H1 (cell line): Measurements from ENCODE around the gene ASTL. TPM values are rescaled to one million over a fixed set of nuclear protein-coding genes. Genes with fewer than 3 reads are reported as not detected.

Source experiments
- CTCF ChIA-PET: fragments of 300-600 bp; sonication (Branson Sonifier 250); formaldehyde crosslinking; loops from one replicate; lab custom pipeline; 2021; ENCODE audit not compliant: partially characterized antibody; lab: Charles Lee
- POLR2A ChIA-PET: fragments of 300-600 bp; sonication (Branson Sonifier 250); formaldehyde crosslinking; loops from one replicate; lab custom pipeline; 2021; ENCODE audit warnings: inconsistent platforms; ENCODE audit not compliant: partially characterized antibody; lab: Charles Lee
- DNase-seq, 2 experiments: peaks; one replicate each; pipeline versions ENCODE4 v3.0.0 to v3.0.0-alpha.2; 2010 to 2022; ENCODE audit warnings: low spot score in 2 of 2, low read depth in 1 of 2, mixed read lengths in 1 of 2
- FAIRE-seq: peaks from 2 replicates; lab custom pipeline; 2011; peaks lifted over from hg19 to GRCh38; lab: Jason Lieb, UNC
- H2AFZ ChIP-seq: 2 replicates; pipeline ENCODE4 v1.8.1; 2012; ENCODE audit warnings: low read length, inconsistent platforms
- H2AK5ac ChIP-seq: 2 replicates; pipeline ENCODE4 v1.6.1; 2013; ENCODE audit warnings: low read depth, low read length
- H2BK120ac ChIP-seq: replicated peaks from 2 replicates; pipeline ENCODE3; 2013; ENCODE audit warnings: low read depth, low read length, inconsistent platforms
- H2BK12ac ChIP-seq: 2 replicates; pipeline ENCODE4 v1.6.1; 2013; ENCODE audit warnings: low read depth, low read length
- H2BK15ac ChIP-seq: 2 replicates; pipeline ENCODE4 v1.6.1; 2013; ENCODE audit warnings: low read length
- H2BK20ac ChIP-seq: 2 replicates; pipeline ENCODE4 v1.6.1; 2013; ENCODE audit warnings: low read length
- H2BK5ac ChIP-seq: 2 replicates; pipeline ENCODE4 v1.6.1; 2013; ENCODE audit warnings: low read depth, low read length
- H3K14ac ChIP-seq: 2 replicates; pipeline ENCODE4 v1.6.1; 2013; ENCODE audit warnings: inconsistent platforms; ENCODE audit not compliant: insufficient read length
- H3K18ac ChIP-seq: 2 replicates; pipeline ENCODE4 v1.6.1; 2013; ENCODE audit warnings: low read length; ENCODE audit errors: extremely low read depth
- H3K23ac ChIP-seq: 2 replicates; pipeline ENCODE4 v1.6.1; 2013; ENCODE audit warnings: inconsistent platforms; ENCODE audit not compliant: insufficient read length
- H3K23me2 ChIP-seq: 2 replicates; pipeline ENCODE4 v1.6.1; 2013; ENCODE audit warnings: low read depth, low read length
- H3K27ac ChIP-seq: 2 replicates; pipeline ENCODE4 v1.6.1; 2011; ENCODE audit warnings: low read depth, low read length, inconsistent platforms
- H3K27me3 ChIP-seq, 4 experiments: replicated peaks in 1 of 4; 1 replicate in 1 of 4; 2 replicates in 3 of 4; pipeline versions ENCODE4 v1.6.1 to v1.8.1; 2011 to 2013; ENCODE audit warnings: low read length in 3 of 4, mild to moderate bottlenecking in 3 of 4, inconsistent platforms in 2 of 4, mixed read lengths in 2 of 4, moderate library complexity in 1 of 4; ENCODE audit not compliant: control insufficient read depth in 3 of 4, insufficient read depth in 3 of 4; ENCODE audit errors: extremely low read depth in 1 of 4
- H3K36me3 ChIP-seq, 4 experiments: 2 replicates each; pipeline versions ENCODE4 v1.6.1 to v1.8.1; 2011 to 2013; ENCODE audit warnings: mild to moderate bottlenecking in 4 of 4, low read length in 3 of 4, moderate library complexity in 2 of 4, control low read depth in 1 of 4, inconsistent platforms in 1 of 4; ENCODE audit not compliant: insufficient read depth in 4 of 4, control insufficient read depth in 2 of 4
- H3K4ac ChIP-seq: replicated peaks from 2 replicates; pipeline ENCODE3; 2013; ENCODE audit warnings: low read length, low read depth, mixed read lengths, inconsistent platforms; ENCODE audit not compliant: insufficient read length
- H3K4me1 ChIP-seq, 4 experiments: replicated peaks in 1 of 4; 1 replicate in 1 of 4; 2 replicates in 3 of 4; pipeline versions ENCODE4 v1.6.1 to v1.8.1; 2011 to 2013; ENCODE audit warnings: low read length in 3 of 4, inconsistent platforms in 2 of 4, mixed read lengths in 1 of 4; ENCODE audit not compliant: insufficient read depth in 4 of 4, control insufficient read depth in 3 of 4
- H3K4me2 ChIP-seq, 2 experiments: 2 replicates each; pipeline versions ENCODE4 v1.6.1 to v1.8.1; 2011 to 2013; ENCODE audit warnings: low read depth in 2 of 2, low read length in 2 of 2, control low read depth in 1 of 2, inconsistent platforms in 1 of 2, mild to moderate bottlenecking in 1 of 2; ENCODE audit not compliant: insufficient read depth in 1 of 2
- H3K4me3 ChIP-seq, 4 experiments: fragments of 200-600, 300-600 bp in 1 of 4; sonication (generic), shearing (Covaris generic), sonication (Bioruptor Twin) in 1 of 4; 2 replicates each; pipeline versions ENCODE4 v1.5.1 to v1.8.1; 2011 to 2016; ENCODE audit warnings: low read length in 4 of 4, low read depth in 3 of 4, control low read depth in 2 of 4, inconsistent platforms in 2 of 4, mild to moderate bottlenecking in 2 of 4, mixed read lengths in 1 of 4, moderate library complexity in 1 of 4; ENCODE audit not compliant: insufficient read depth in 2 of 4; ENCODE audit errors: extremely low read depth in 1 of 4
- H3K56ac ChIP-seq: replicated peaks from 2 replicates; pipeline ENCODE3; 2013; ENCODE audit warnings: low read depth, mild to moderate bottlenecking, mixed read lengths, low read length, inconsistent platforms; ENCODE audit not compliant: insufficient read length
- H3K79me1 ChIP-seq: 2 replicates; pipeline ENCODE4 v1.6.1; 2013; ENCODE audit warnings: low read depth, low read length, control low read depth
- H3K79me2 ChIP-seq, 2 experiments: 2 replicates each; pipeline versions ENCODE4 v1.6.1 to v1.8.1; 2012 to 2013; ENCODE audit warnings: low read length in 2 of 2, mild to moderate bottlenecking in 2 of 2, inconsistent platforms in 1 of 2; ENCODE audit not compliant: insufficient read depth in 2 of 2, control insufficient read depth in 1 of 2
- H3K9ac ChIP-seq, 4 experiments: replicated peaks in 1 of 4; 1 replicate in 1 of 4; 2 replicates in 3 of 4; pipeline versions ENCODE4 v1.6.1 to v1.8.1; 2011 to 2013; ENCODE audit warnings: low read depth in 3 of 4, low read length in 3 of 4, control low read depth in 2 of 4, mild to moderate bottlenecking in 2 of 4, moderate library complexity in 2 of 4, inconsistent platforms in 1 of 4; ENCODE audit errors: extremely low read depth in 1 of 4
- H3K9me3 ChIP-seq, 2 experiments: 2 replicates each; pipeline versions ENCODE4 v1.6.1 to v1.8.1; 2012 to 2013; ENCODE audit warnings: mild to moderate bottlenecking in 2 of 2, moderate library complexity in 2 of 2, control low read depth in 1 of 2, inconsistent platforms in 1 of 2, low read depth in 1 of 2, low read length in 1 of 2, mixed read lengths in 1 of 2; ENCODE audit not compliant: insufficient read depth in 2 of 2
- H4K20me1 ChIP-seq, 2 experiments: replicated peaks in 1 of 2; 2 replicates each; pipeline versions ENCODE3 to v1.8.1; 2011 to 2013; ENCODE audit warnings: inconsistent platforms in 2 of 2, low read length in 2 of 2, mild to moderate bottlenecking in 1 of 2; ENCODE audit not compliant: insufficient read depth in 2 of 2, control insufficient read depth in 1 of 2
- H4K5ac ChIP-seq: 2 replicates; pipeline ENCODE4 v1.6.1; 2013; ENCODE audit warnings: low read length, low read depth, mixed read lengths, inconsistent platforms; ENCODE audit not compliant: insufficient read length
- H4K8ac ChIP-seq: 2 replicates; pipeline ENCODE4 v1.8.0; 2013; ENCODE audit warnings: mild to moderate bottlenecking, moderate library complexity, low read length, inconsistent platforms; ENCODE audit not compliant: insufficient read depth; ENCODE audit errors: extremely low read depth
- H4K91ac ChIP-seq: replicated peaks from 2 replicates; pipeline ENCODE3; 2013; ENCODE audit warnings: low read length, mixed read lengths, inconsistent platforms; ENCODE audit not compliant: insufficient read length
- RAD21 ChIP-seq, 2 experiments: IDR thresholded peaks in 1 of 2; conservative IDR thresholded peaks in 1 of 2; 2 replicates each; pipeline ENCODE4 v1.6.1; 2011; ENCODE audit warnings: low read depth in 2 of 2, low read length in 2 of 2, improper control_type of control experiment in 1 of 2, inconsistent platforms in 1 of 2, mild to moderate bottlenecking in 1 of 2, moderate library complexity in 1 of 2
- SIN3A ChIP-seq, 2 experiments: IDR thresholded peaks in 1 of 2; conservative IDR thresholded peaks in 1 of 2; 2 replicates each; pipeline ENCODE4 v1.6.1; 2011 to 2012; ENCODE audit warnings: low read length in 2 of 2, improper control_type of control experiment in 1 of 2, low read depth in 1 of 2, mild to moderate bottlenecking in 1 of 2
- WGBS, 2 experiments: shearing (Covaris generic) in 1 of 2; methylation state at CpG; one replicate each; pipeline versions ENCODE4 v1.1.6 to v1.1.7; 2013 to 2015; ENCODE audit warnings: low lambda C conversion rate in 2 of 2, mixed read lengths in 2 of 2, inconsistent platforms in 1 of 2, low coverage in 1 of 2, missing lambda C conversion rate in 1 of 2; ENCODE audit not compliant: insufficient replicate concordance in 2 of 2, insufficient coverage in 1 of 2, insufficient read length in 1 of 2; ENCODE audit errors: extremely low coverage in 1 of 2, missing lambda C conversion rate in 1 of 2; 5-methylcytosine and 5-hydroxymethylcytosine counted together
- polyA plus RNA-seq, 7 experiments: library from polyadenylated mRNA; depleted of rRNA in 3 of 7; stranded (reverse) in 5 of 7; unstranded in 2 of 7; fragments of >200 nt in 5 of 7; fragments of 200-250 nt in 2 of 7; gene quantifications; 1 replicate in 5 of 7; 2 replicates in 1 of 7; 4 replicates in 1 of 7; pipeline versions ENCODE4 v1.2.1 to v1.2.3, GENCODE V29; 2011 to 2013; ENCODE audit warnings: missing spikeins in 2 of 7, mixed read lengths in 2 of 7
- total RNA-seq: library from RNA; stranded (reverse); fragmentation: NEBNext Ultra II Directional; extraction: Animal tissue kit (Norgen Biotek cat#: 25700); gene quantifications from 2 replicates; pipeline ENCODE4 v1.2.1, GENCODE V29; 2021

Gene ASTL
- total and polyA plus RNA-seq, 2 of the 8 experiments (the other 6 are each of a cell fraction or from before 2014, with no cell fraction given), result 0.60 to 1.4 TPM

GRCh38 chr2:96140941-96141623 is 2.8 kb upstream of the ASTL start:
- no peak overlapping the region for H3K4me3 ChIP-seq
- no peak overlapping the region for H3K27ac ChIP-seq
- H2AFZ ChIP-seq, result no peak overlapping the region
- H4K5ac ChIP-seq, result no peak overlapping the region
- peaks cover 5% of the 10 kb centered on the region for H3K23me2 ChIP-seq
- peaks cover 0 to 35% (median 17%) of the 10 kb centered on the region in 4 experiments; a peak in 6 of 7 replicates for H3K4me1 ChIP-seq
- no peak overlapping the region for H3K23ac ChIP-seq
- no peaks in the 10 kb centered on the region for H3K79me1 ChIP-seq
- H2BK15ac ChIP-seq, result no peak overlapping the region
- H4K20me1 ChIP-seq, result no peaks in the 10 kb centered on the region
- no peak overlapping the region for H2BK20ac ChIP-seq
- 91% methylated on average over 13 of the region's 13 CpGs; no CpG with 5 or more reads in 1 of the 2 experiments for WGBS, 2 experiments
- ChIA-PET CTCF (interaction anchor here (0.8 to 13.4 kb wide), 13 partner anchors 10 to 149 kb away, joined by 3 to 155 read pairs (median 6); partner anchors contain the start of genes ADRA2B, ANKRD36C and CIAO1), POLR2A (no interaction called here)
- H3K14ac ChIP-seq, result no peak overlapping the region
- H3K9me3 ChIP-seq, result no peaks in the 10 kb centered on the region
- H3K4me2 ChIP-seq, result no peak overlapping the region
- no peak overlapping the region for H4K8ac ChIP-seq
- H3K27me3 ChIP-seq, result peaks cover 4 to 19% (median 15%) of the 10 kb centered on the region in 4 experiments; a peak in 6 of 7 replicates
- H3K36me3 ChIP-seq, result no peaks in the 10 kb centered on the region
- no peaks in the 10 kb centered on the region for H3K79me2 ChIP-seq
- TF ChIP-seq RAD21 (IDR thresholded peaks at IDR 0.05 in 1 of 2, conservative IDR thresholded peaks at IDR 0.05 in 1 of 2; ENCODE audit: low read depth in 2 of 2, low read length in 2 of 2) (no peak), SIN3A (conservative IDR thresholded peaks at IDR 0.05 in 1 of 2, IDR thresholded peaks at IDR 0.05 in 1 of 2; ENCODE audit: low read depth in 1 of 2, low read length in 2 of 2) (no peak)
- TF ChIP-seq, all 59 proteins: peak for 0
- Histone ChIP-seq H2AK5ac (no peak overlapping the region), H3K4ac (no peak overlapping the region), H2BK120ac (no peak overlapping the region), H3K9ac (no peak overlapping the region; a peak in 1 of 7 replicates), H2BK5ac (no peak overlapping the region), H3K18ac (no peak overlapping the region), H2BK12ac (no peak overlapping the region), H3K56ac (no peak overlapping the region), H4K91ac (no peak overlapping the region)
- FAIRE-seq (no peak), DNase-seq (no peak)
